H9 (cell line): ENCODE data around the gene SLC25A41. TPM values are rescaled to one million over a fixed set of nuclear protein-coding genes. Genes with fewer than 3 reads are reported as not detected.
A peak's percentile ranks its signal among the peaks of the same experiment; 100 is the strongest.

Experiments
- DNase-seq: peaks from one replicate; pipeline ENCODE4 v3.0.0-alpha.2; 2017
- H2AFZ ChIP-seq: one replicate; pipeline ENCODE4 v1.6.1; 2013; ENCODE audit warnings: mild to moderate bottlenecking, low read length, control low read depth, moderate library complexity
- H2AK5ac ChIP-seq: 2 replicates; pipeline ENCODE4 v1.6.1; 2013; ENCODE audit warnings: low read length, control low read depth, mixed read lengths; ENCODE audit not compliant: insufficient read length
- H2BK120ac ChIP-seq: one replicate; pipeline ENCODE4 v1.6.1; 2013; ENCODE audit warnings: low read depth, mild to moderate bottlenecking, low read length, control low read depth, inconsistent platforms; ENCODE audit not compliant: poor library complexity, severe bottlenecking
- H2BK12ac ChIP-seq: 2 replicates; pipeline ENCODE4 v1.6.1; 2013; ENCODE audit warnings: low read length, control low read depth, mixed read lengths, low read depth; ENCODE audit not compliant: insufficient read length
- H2BK15ac ChIP-seq: 2 replicates; pipeline ENCODE4 v1.6.1; 2013; ENCODE audit warnings: low read depth, low read length, control low read depth
- H2BK20ac ChIP-seq: one replicate; pipeline ENCODE4 v1.6.1; 2013; ENCODE audit warnings: low read depth, mild to moderate bottlenecking, low read length, control low read depth, inconsistent platforms; ENCODE audit not compliant: poor library complexity, severe bottlenecking
- H2BK5ac ChIP-seq: 2 replicates; pipeline ENCODE4 v1.6.1; 2013; ENCODE audit warnings: low read length, control low read depth, mixed read lengths; ENCODE audit not compliant: insufficient read length
- H3K14ac ChIP-seq: 2 replicates; pipeline ENCODE4 v1.6.1; 2013; ENCODE audit warnings: low read length, control low read depth; ENCODE audit not compliant: insufficient read depth
- H3K18ac ChIP-seq: 2 replicates; pipeline ENCODE4 v1.6.1; 2013; ENCODE audit warnings: low read depth, mild to moderate bottlenecking, mixed read lengths, low read length, control low read depth; ENCODE audit not compliant: insufficient read length
- H3K23ac ChIP-seq: 2 replicates; pipeline ENCODE4 v1.6.1; 2013; ENCODE audit warnings: low read length, control low read depth, mixed read lengths, low read depth; ENCODE audit not compliant: insufficient read length
- H3K23me2 ChIP-seq: 2 replicates; pipeline ENCODE4 v1.6.1; 2013; ENCODE audit warnings: low read depth, mild to moderate bottlenecking, mixed read lengths, low read length, control low read depth; ENCODE audit not compliant: insufficient read length, poor library complexity, severe bottlenecking
- H3K27ac ChIP-seq: 2 replicates; pipeline ENCODE4 v1.5.1; 2013; ENCODE audit warnings: low read length, control low read depth, mixed read lengths, low read depth; ENCODE audit not compliant: insufficient read length
- H3K27me3 ChIP-seq: 2 replicates; pipeline ENCODE4 v1.6.1; 2013; ENCODE audit warnings: low read length, control low read depth, inconsistent platforms; ENCODE audit not compliant: insufficient read depth
- H3K4ac ChIP-seq: 2 replicates; pipeline ENCODE4 v1.6.1; 2013; ENCODE audit warnings: low read depth, mild to moderate bottlenecking, control low read depth, inconsistent platforms, low read length, moderate library complexity
- H3K4me1 ChIP-seq: 2 replicates; pipeline ENCODE4 v1.6.1; 2013; ENCODE audit warnings: low read length, control low read depth, inconsistent platforms; ENCODE audit not compliant: insufficient read depth
- H3K4me2 ChIP-seq: 2 replicates; pipeline ENCODE4 v1.6.1; 2013; ENCODE audit warnings: low read length, control low read depth, mixed read lengths; ENCODE audit not compliant: insufficient read length, insufficient read depth
- H3K56ac ChIP-seq: 2 replicates; pipeline ENCODE4 v1.6.1; 2013; ENCODE audit warnings: low read depth, mild to moderate bottlenecking, mixed read lengths, low read length, control low read depth; ENCODE audit not compliant: insufficient read length
- H3K79me1 ChIP-seq: 2 replicates; pipeline ENCODE4 v1.6.1; 2013; ENCODE audit warnings: low read depth, mild to moderate bottlenecking, moderate library complexity, low read length, control low read depth, inconsistent platforms; ENCODE audit not compliant: insufficient read depth, poor library complexity, severe bottlenecking
- H3K79me2 ChIP-seq: 2 replicates; pipeline ENCODE4 v1.6.1; 2013; ENCODE audit warnings: low read length, control low read depth, inconsistent platforms; ENCODE audit not compliant: insufficient read depth
- H3K9ac ChIP-seq: 2 replicates; pipeline ENCODE4 v1.6.1; 2013; ENCODE audit warnings: low read length, control low read depth, mixed read lengths; ENCODE audit not compliant: insufficient read length; ENCODE audit errors: extremely low read depth
- H3K9me3 ChIP-seq: one replicate; pipeline ENCODE4 v1.6.1; 2013; ENCODE audit warnings: low read depth, low read length, inconsistent platforms; ENCODE audit not compliant: control insufficient read depth
- H3T11ph ChIP-seq: one replicate; pipeline ENCODE4 v1.6.1; 2013; ENCODE audit warnings: mild to moderate bottlenecking, low read length, control low read depth, inconsistent platforms
- H4K20me1 ChIP-seq: one replicate; pipeline ENCODE4 v1.6.1; 2013; ENCODE audit not compliant: control insufficient read depth, insufficient read length, insufficient read depth
- H4K5ac ChIP-seq: 2 replicates; pipeline ENCODE4 v1.6.1; 2013; ENCODE audit warnings: low read depth, mild to moderate bottlenecking, mixed read lengths, low read length, control low read depth; ENCODE audit not compliant: insufficient read length
- H4K8ac ChIP-seq: replicated peaks from 2 replicates; pipeline ENCODE4 v1.6.1; 2013; ENCODE audit warnings: low read length, control low read depth, mixed read lengths, low read depth; ENCODE audit not compliant: insufficient read length
- H4K91ac ChIP-seq: 2 replicates; pipeline ENCODE4 v1.6.1; 2013; ENCODE audit warnings: low read depth, mild to moderate bottlenecking, moderate library complexity, mixed read lengths, low read length, control low read depth; ENCODE audit not compliant: insufficient read length
- H3K27ac Mint-ChIP-seq, 3 experiments: 2 replicates in 2 of 3; 3 replicates in 1 of 3; pipeline ENCODE4 v1.8.0; 2020 to 2021; ENCODE audit warnings: mixed read lengths in 3 of 3, mild to moderate bottlenecking in 1 of 3, moderate library complexity in 1 of 3
- H3K27me3 Mint-ChIP-seq: 2 replicates; pipeline ENCODE4 v1.8.0; 2021; ENCODE audit warnings: low read depth, mild to moderate bottlenecking, moderate library complexity, mixed read lengths
- H3K36me3 Mint-ChIP-seq, 3 experiments: 2 replicates in 2 of 3; 3 replicates in 1 of 3; pipeline ENCODE4 v1.8.0; 2020 to 2021; ENCODE audit warnings: low read depth in 3 of 3, mixed read lengths in 3 of 3; ENCODE audit not compliant: insufficient read depth in 1 of 3
- H3K4me1 Mint-ChIP-seq, 2 experiments: 2 replicates each; pipeline ENCODE4 v1.8.0; 2020; ENCODE audit warnings: mixed read lengths in 2 of 2
- H3K4me3 Mint-ChIP-seq, 2 experiments: 2 replicates in 1 of 2; 3 replicates in 1 of 2; pipeline ENCODE4 v1.8.0; 2020 to 2021; ENCODE audit warnings: mild to moderate bottlenecking in 2 of 2, mixed read lengths in 2 of 2, moderate library complexity in 1 of 2
- H3K9me3 Mint-ChIP-seq, 2 experiments: 2 replicates in 1 of 2; 3 replicates in 1 of 2; pipeline ENCODE4 v1.8.0; 2020; ENCODE audit warnings: mild to moderate bottlenecking in 2 of 2, mixed read lengths in 2 of 2, moderate library complexity in 1 of 2
- WGBS: extraction: QIAGEN DNeasy Blood & Tissue Kit; methylation state at CpG from one replicate; pipeline ENCODE4 v1.1.7; 2013; ENCODE audit warnings: missing lambda C conversion rate, low lambda C conversion rate, mixed read lengths; ENCODE audit not compliant: insufficient read length; ENCODE audit errors: extremely low coverage; 5-methylcytosine and 5-hydroxymethylcytosine counted together
- total RNA-seq: library from RNA; stranded (reverse); gene quantifications from 2 replicates; pipeline ENCODE4 v1.2.1, GENCODE V29; 2021
- TF ChIP-seq, protein P1 (sequence below): fragments of 200-600 bp; sonication (generic); conservative IDR thresholded peaks from 3 replicates; pipeline ENCODE4 v1.8.0; 2021; ENCODE audit warnings: antibody characterized with exemption, mild to moderate bottlenecking

Gene SLC25A41
- total RNA-seq, 1 experiment from 2014 or later, result 0.20 TPM

DNA sequence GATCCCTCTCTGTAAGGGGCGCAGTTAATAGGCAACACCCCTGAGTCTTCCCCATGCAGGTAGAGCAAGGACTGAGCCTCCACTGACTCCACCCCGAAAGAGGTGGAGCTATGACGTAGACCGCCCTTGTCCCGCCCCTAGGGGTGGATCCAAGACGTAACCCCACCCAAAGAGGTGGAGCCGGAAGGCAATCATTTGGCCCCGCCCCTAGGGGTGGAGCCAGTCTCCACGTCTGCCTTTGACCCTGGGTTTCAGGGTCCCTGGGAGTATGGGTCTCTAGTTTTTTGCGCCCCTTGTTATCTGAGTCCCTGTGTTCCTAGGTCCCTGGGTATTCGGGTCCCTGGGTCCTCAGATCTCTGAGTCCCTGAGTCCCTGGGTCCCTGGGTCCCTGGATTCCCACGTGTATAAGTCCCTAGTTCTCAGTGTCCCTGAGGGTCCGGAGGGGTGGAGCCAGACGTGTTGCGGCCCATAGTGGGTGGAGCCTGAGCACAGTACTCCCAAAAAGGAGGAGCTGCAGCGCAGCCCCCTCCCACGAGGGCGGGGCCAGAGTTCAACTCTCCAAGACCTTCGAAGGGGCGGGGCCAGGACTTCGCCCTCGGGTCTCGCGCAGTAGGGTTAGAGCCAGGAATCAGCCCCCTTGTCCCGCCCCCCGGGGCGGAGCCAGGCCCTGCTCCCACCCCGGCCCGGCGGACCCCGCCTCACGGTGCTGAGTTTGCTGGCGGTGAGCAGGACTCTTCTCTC, 42.8 kb upstream of the SLC25A41 start:
- no peaks in the 10 kb centered on the region for H4K20me1 ChIP-seq
- no peak overlapping the region for H3K56ac ChIP-seq
- peak overlapping the region; percentile 82 for H2AFZ ChIP-seq
- Mint-ChIP-seq H3K4me3 (peak overlapping the region; percentile 69 to 88), H3K27ac (peak overlapping the region; percentile 95 to 98 (median 95); a peak in 6 of 7 replicates), H3K27me3 (peaks cover 17% of the 10 kb centered on the region), H3K4me1 (peaks cover 6 to 9% of the 10 kb centered on the region in 2 experiments), H3K9me3 (no peaks in the 10 kb centered on the region), H3K36me3 (no peaks in the 10 kb centered on the region)
- H3K14ac ChIP-seq, result no peak overlapping the region
- TF ChIP-seq, protein P1, sequence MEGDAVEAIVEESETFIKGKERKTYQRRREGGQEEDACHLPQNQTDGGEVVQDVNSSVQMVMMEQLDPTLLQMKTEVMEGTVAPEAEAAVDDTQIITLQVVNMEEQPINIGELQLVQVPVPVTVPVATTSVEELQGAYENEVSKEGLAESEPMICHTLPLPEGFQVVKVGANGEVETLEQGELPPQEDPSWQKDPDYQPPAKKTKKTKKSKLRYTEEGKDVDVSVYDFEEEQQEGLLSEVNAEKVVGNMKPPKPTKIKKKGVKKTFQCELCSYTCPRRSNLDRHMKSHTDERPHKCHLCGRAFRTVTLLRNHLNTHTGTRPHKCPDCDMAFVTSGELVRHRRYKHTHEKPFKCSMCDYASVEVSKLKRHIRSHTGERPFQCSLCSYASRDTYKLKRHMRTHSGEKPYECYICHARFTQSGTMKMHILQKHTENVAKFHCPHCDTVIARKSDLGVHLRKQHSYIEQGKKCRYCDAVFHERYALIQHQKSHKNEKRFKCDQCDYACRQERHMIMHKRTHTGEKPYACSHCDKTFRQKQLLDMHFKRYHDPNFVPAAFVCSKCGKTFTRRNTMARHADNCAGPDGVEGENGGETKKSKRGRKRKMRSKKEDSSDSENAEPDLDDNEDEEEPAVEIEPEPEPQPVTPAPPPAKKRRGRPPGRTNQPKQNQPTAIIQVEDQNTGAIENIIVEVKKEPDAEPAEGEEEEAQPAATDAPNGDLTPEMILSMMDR, result no peak
- H3K4me2 ChIP-seq, result peak overlapping the region; percentile 46
- no peak overlapping the region for H2BK12ac ChIP-seq
- no peaks in the 10 kb centered on the region; the same call in 1 of the 2 replicates for H3K27me3 ChIP-seq
- no peaks in the 10 kb centered on the region for H3K79me2 ChIP-seq
- H2BK20ac ChIP-seq, result no peak overlapping the region
- no peak overlapping the region for H2AK5ac ChIP-seq
- no peak overlapping the region for H3K27ac ChIP-seq
- no peaks in the 10 kb centered on the region for H3K9me3 ChIP-seq
- peak; percentile 99 for DNase-seq
- WGBS, result no CpG with 5 or more reads among the region's 33 CpGs
- no peak overlapping the region for H4K8ac ChIP-seq
- H4K5ac ChIP-seq, result no peak overlapping the region
- peaks cover 13% of the 10 kb centered on the region for H3K23me2 ChIP-seq
- H4K91ac ChIP-seq, result no peak overlapping the region
- H2BK120ac ChIP-seq, result no peak overlapping the region
- H3K4me1 ChIP-seq, result no peaks in the 10 kb centered on the region
- no peaks in the 10 kb centered on the region for H3K79me1 ChIP-seq
- no peak overlapping the region for H2BK15ac ChIP-seq
- H3K18ac ChIP-seq, result no peak overlapping the region
- H3T11ph ChIP-seq, result no peak overlapping the region
- no peak overlapping the region for H3K9ac ChIP-seq
- H3K4ac ChIP-seq, result no peak overlapping the region
- no peak overlapping the region for H3K23ac ChIP-seq
- H2BK5ac ChIP-seq, result no peak overlapping the region
